Adrenal gland (tissue), 5 donors: ENCODE results near the gene RBL1.

Experiments
- CTCF ChIP-seq, 6 experiments: fragments of 450-650 bp in 4 of 6; fragments of 200-600 bp in 2 of 6; sonication (generic) in 1 of 6; IDR thresholded peaks; 1 replicate in 5 of 6; 2 replicates in 1 of 6; pipeline versions ENCODE4 v1.5.1 to v1.8.0; 2016 to 2021; ENCODE audit warnings: antibody characterized with exemption in 6 of 6, mild to moderate bottlenecking in 2 of 6, moderate library complexity in 1 of 6
- POLR2A ChIP-seq, 2 donors: fragments of 450-650 bp; IDR thresholded peaks; one replicate each; pipeline ENCODE4 v1.6.1; 2017; ENCODE audit warnings: antibody characterized with exemption in 2 of 2, mild to moderate bottlenecking in 2 of 2, moderate library complexity in 1 of 2
- donor health status: DM: no; HTN: no; CAD: no.

- TF ChIP-seq CTCF (IDR thresholded peaks at IDR 0.05) (no peak), POLR2A (IDR thresholded peaks at IDR 0.05) (no peak)
These were observed 128.2 kb downstream of the RBL1 start for GRCh38 chr20:36967636-36968035.
